ENCODE data around the gene SP1. TPM values are rescaled to one million over a fixed set of nuclear protein-coding genes. Genes with fewer than 3 reads are reported as not detected.

The SP1 gene
- total and polyA plus RNA-seq, 9 of the 15 experiments (the other 6 are each of a cell fraction or from before 2014, with no cell fraction given) = 8.0 to 65.5 (median 41.6) TPM

- TF ChIP-seq ESRRA (IDR thresholded peaks at IDR 0.05; ENCODE audit: borderline replicate concordance, low read depth) (peak; percentile 10; the same call in 1 of the 2 replicates), ZNF280A (IDR thresholded peaks at IDR 0.05; ENCODE audit: low read depth, partially characterized antibody) (no peak), CBFA2T2 (conservative IDR thresholded peaks at IDR 0.05) (no peak), MEF2D (tag; conservative IDR thresholded peaks at IDR 0.05; ENCODE audit: low read depth) (no peak), CEBPB (tag; IDR thresholded peaks at IDR 0.05) (no peak), KAT8 (IDR thresholded peaks at IDR 0.05; ENCODE audit: low read depth) (no peak), XRCC5 (IDR thresholded peaks at IDR 0.05; ENCODE audit: low read depth, low read length) (0 out of 2 replicates have a peak, but pooled peaks have one; percentile 69), ESRRB (CRISPR knock-in tag; IDR thresholded peaks at IDR 0.05; ENCODE audit: borderline replicate concordance) (no peak), ZNF740 (CRISPR knock-in tag; IDR thresholded peaks at IDR 0.05) (peak; percentile 96), ZNF740 (tag; IDR thresholded peaks at IDR 0.05) (peak in 1 of 2 experiments; percentile 95; a peak in 2 of 4 replicates), SMARCB1 (IDR thresholded peaks at IDR 0.05; ENCODE audit: insufficient read length, low read depth) (no peak), HNRNPH1 (optimal IDR thresholded peaks at IDR 0.05; ENCODE audit: low read depth, low read length) (no peak), RB1 (IDR thresholded peaks at IDR 0.05; ENCODE audit: low read depth) (peak; percentile 66; the same call in 1 of the 2 replicates), CREB3 (tag; conservative IDR thresholded peaks at IDR 0.05; ENCODE audit: low read depth) (no peak), NR2F6 (CRISPR knock-in tag; IDR thresholded peaks at IDR 0.05) (no peak), ZNF174 (CRISPR knock-in tag; IDR thresholded peaks at IDR 0.05) (no peak), HES1 (IDR thresholded peaks at IDR 0.05; ENCODE audit: low read depth) (no peak), KLF10 (CRISPR knock-in tag; IDR thresholded peaks at IDR 0.05) (no peak), POLR2AphosphoS5 (IDR thresholded peaks at IDR 0.05; ENCODE audit: control insufficient read depth, insufficient read depth, low read depth, low read length) (peak; percentile 62; the same call in 1 of the 2 replicates), ETS1 (conservative IDR thresholded peaks at IDR 0.05; ENCODE audit: control insufficient read depth, low read depth, low read length) (peak; percentile 25; the same call in 1 of the 2 replicates), POLR2G (IDR thresholded peaks at IDR 0.05; ENCODE audit: low read depth, low read length) (peak; percentile 98), HMGN3 (IDR thresholded peaks at IDR 0.05; ENCODE audit: borderline replicate concordance, extremely low read depth, insufficient read length, low read depth, low read length) (peak; percentile 35)
These were observed 72.4 kb downstream of the SP1 start (continued) for GRCh38 chr12:53452159-53453077.
